GM13977 (cell line): ENCODE results near the gene ZNF784.
"Not testable (repeated sequence)": the region's sequence is repeated elsewhere in the genome, so short reads cannot be mapped to it uniquely, and the experiment has no call there.

Experiments
- DNase-seq: peaks from one replicate; pipeline ENCODE4 v3.0.0; 2012; ENCODE audit warnings: low spot score
- in situ Hi-C: fragments of 300-500 bp; cut with MboI; formaldehyde crosslinking; loops from one replicate; pipeline ENCODE4 v1.12.0; 2022; ENCODE audit warnings: low sequenced_read_pairs, low pct_unique_long_range_greater_than_20kb, mixed read lengths, inconsistent platforms; ENCODE audit not compliant: unreplicated experiment
- TF ChIP-seq, protein P1 (sequence below): IDR thresholded peaks from 2 replicates; pipeline ENCODE4 v1.5.1; 2012; ENCODE audit warnings: mild to moderate bottlenecking, control low read depth; ENCODE audit not compliant: insufficient read depth; ENCODE audit errors: extremely low read depth, missing control alignments

Gene ZNF784

DNA sequence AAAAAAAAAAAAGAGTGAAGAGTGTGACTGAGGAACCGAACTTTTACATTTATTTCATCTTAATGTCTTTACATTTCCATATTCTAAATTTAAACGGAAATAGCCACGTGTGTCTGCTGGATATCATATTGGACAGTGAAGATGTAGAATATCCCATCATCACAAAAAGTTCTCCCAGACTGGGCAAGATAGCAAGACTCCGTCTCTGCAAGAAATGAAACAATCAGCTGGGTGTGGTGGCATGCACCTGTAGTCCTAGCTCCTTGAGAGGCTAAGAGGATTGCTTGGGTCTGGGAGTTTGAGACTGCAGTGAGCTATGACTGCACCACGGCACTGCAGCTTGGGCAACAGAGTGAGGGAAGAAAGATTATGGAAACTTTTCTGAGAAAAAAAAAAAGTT lies 47.6 kb downstream of the ZNF784 start:
- TF ChIP-seq, protein P1, sequence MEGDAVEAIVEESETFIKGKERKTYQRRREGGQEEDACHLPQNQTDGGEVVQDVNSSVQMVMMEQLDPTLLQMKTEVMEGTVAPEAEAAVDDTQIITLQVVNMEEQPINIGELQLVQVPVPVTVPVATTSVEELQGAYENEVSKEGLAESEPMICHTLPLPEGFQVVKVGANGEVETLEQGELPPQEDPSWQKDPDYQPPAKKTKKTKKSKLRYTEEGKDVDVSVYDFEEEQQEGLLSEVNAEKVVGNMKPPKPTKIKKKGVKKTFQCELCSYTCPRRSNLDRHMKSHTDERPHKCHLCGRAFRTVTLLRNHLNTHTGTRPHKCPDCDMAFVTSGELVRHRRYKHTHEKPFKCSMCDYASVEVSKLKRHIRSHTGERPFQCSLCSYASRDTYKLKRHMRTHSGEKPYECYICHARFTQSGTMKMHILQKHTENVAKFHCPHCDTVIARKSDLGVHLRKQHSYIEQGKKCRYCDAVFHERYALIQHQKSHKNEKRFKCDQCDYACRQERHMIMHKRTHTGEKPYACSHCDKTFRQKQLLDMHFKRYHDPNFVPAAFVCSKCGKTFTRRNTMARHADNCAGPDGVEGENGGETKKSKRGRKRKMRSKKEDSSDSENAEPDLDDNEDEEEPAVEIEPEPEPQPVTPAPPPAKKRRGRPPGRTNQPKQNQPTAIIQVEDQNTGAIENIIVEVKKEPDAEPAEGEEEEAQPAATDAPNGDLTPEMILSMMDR: no peak
- no peak for DNase-seq
- in situ Hi-C loops: no loop called here

DNA sequence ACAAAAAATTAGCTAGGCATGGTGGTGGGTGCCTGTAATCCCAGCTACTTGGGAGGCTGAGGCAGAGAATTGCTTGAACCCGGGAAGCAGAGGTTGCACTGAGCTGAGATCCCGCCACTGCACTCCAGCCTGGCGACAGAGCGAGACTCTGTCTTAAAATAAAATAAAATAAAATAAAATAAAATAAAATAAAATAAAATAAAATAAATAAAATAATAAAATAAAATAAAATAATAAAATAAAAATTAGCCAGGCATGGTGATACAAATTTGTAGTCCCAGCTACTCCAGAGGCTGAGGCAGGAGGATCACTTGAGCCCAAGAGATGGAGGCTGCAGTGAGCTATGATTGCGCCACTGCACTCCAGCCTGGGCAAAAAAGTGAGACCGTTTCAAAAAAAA lies 50.4 kb downstream of the ZNF784 start:
- DNase-seq, in situ Hi-C loops: not testable (repeated sequence)
